Neural cell (in vitro differentiated cells): ENCODE data around the gene SP7.

ENCODE experiments used
- CTCF ChIP-seq: fragments of 450-650 bp; IDR thresholded peaks from 2 replicates; pipeline ENCODE4 v1.5.1; 2014; ENCODE audit warnings: antibody characterized with exemption, mild to moderate bottlenecking, moderate library complexity; ENCODE audit not compliant: poor library complexity, severe bottlenecking
- EP300 ChIP-seq: fragments of 450-650 bp; conservative IDR thresholded peaks from 2 replicates; pipeline ENCODE4 v1.6.1; 2014; ENCODE audit warnings: antibody characterized with exemption, mild to moderate bottlenecking, moderate library complexity; ENCODE audit not compliant: poor library complexity, severe bottlenecking
- EZH2 ChIP-seq: fragments of 200-600, 300-800 bp; shearing (Covaris generic), sonication (generic); IDR thresholded peaks from 2 replicates; pipeline ENCODE4 v1.6.1; 2014; ENCODE audit warnings: antibody characterized with exemption, low read length, borderline replicate concordance, mild to moderate bottlenecking; ENCODE audit not compliant: insufficient read depth, poor library complexity, severe bottlenecking
- POLR2AphosphoS5 ChIP-seq: IDR thresholded peaks from 2 replicates; pipeline ENCODE4 v1.6.1; 2012
- RAD21 ChIP-seq: fragments of 450-650 bp; conservative IDR thresholded peaks from 2 replicates; pipeline ENCODE4 v1.6.1; 2014; ENCODE audit warnings: antibody characterized with exemption, mild to moderate bottlenecking, moderate library complexity
- TAF1 ChIP-seq: IDR thresholded peaks from 2 replicates; pipeline ENCODE4 v1.6.1; 2012; ENCODE audit warnings: low read depth

- TF ChIP-seq CTCF (no peak), TAF1 (no peak), EZH2 (no peak), POLR2AphosphoS5 (no peak), RAD21 (no peak), EP300 (no peak)
These were observed 42.1 kb upstream of the SP7 start for GRCh38 chr12:53378222-53378621.
